ENCODE results near the gene ITGA3. TPM values are rescaled to one million over a fixed set of nuclear protein-coding genes. Genes with fewer than 3 reads are reported as not detected.

ITGA3 gene
- total RNA-seq, 1 donor from 2014 or later = 212 TPM

- ATAC-seq = no peak
- Histone ChIP-seq H3K36me3 (no peaks in the 10 kb centered on the region), H3K4me1 (peaks cover 49% of the 10 kb centered on the region), H3K27ac (no peak overlapping the region), H3K4me3 (no peak overlapping the region), H3K27me3 (no peaks in the 10 kb centered on the region), H3K9me3 (no peaks in the 10 kb centered on the region)
- TF ChIP-seq CTCF (IDR thresholded peaks at IDR 0.05) = no peak
- no peak for DNase-seq
- intact Hi-C loops (cut with DNase I) = no loop called here
Measured at GRCh38 chr17:50050431-50051032, 5.4 kb upstream of the ITGA3 start.

- no peak for DNase-seq
- Histone ChIP-seq H3K9me3 (no peaks in the 10 kb centered on the region), H3K36me3 (no peaks in the 10 kb centered on the region), H3K27me3 (no peaks in the 10 kb centered on the region), H3K27ac (peak overlapping the region; percentile 18), H3K4me1 (peaks cover 47% of the 10 kb centered on the region), H3K4me3 (no peak overlapping the region)
- TF ChIP-seq CTCF (IDR thresholded peaks at IDR 0.05) = no peak
- intact Hi-C loops (cut with DNase I) = no loop called here
- no peak for ATAC-seq
Measured at GRCh38 chr17:50051082-50051576, 4.8 kb upstream of the ITGA3 start.

- peak overlapping the region; percentile 18 for H3K27ac ChIP-seq
- no peaks in the 10 kb centered on the region for H3K36me3 ChIP-seq
- TF ChIP-seq CTCF (IDR thresholded peaks at IDR 0.05) = no peak
- ATAC-seq (no peak), DNase-seq (no peak)
- H3K27me3 ChIP-seq = no peaks in the 10 kb centered on the region
- H3K4me3 ChIP-seq = no peak overlapping the region
- H3K9me3 ChIP-seq = no peaks in the 10 kb centered on the region
- intact Hi-C loops (cut with DNase I) = no loop called here
- H3K4me1 ChIP-seq = peaks cover 45% of the 10 kb centered on the region
Measured at GRCh38 chr17:50051606-50052005, 4.3 kb upstream of the ITGA3 start.

- TF ChIP-seq CTCF (IDR thresholded peaks at IDR 0.05) = no peak
- ATAC-seq (no peak), DNase-seq (no peak)
- Histone ChIP-seq H3K27me3 (no peaks in the 10 kb centered on the region), H3K4me1 (peaks cover 41% of the 10 kb centered on the region), H3K9me3 (no peaks in the 10 kb centered on the region), H3K4me3 (no peak overlapping the region), H3K27ac (peak overlapping the region; percentile 96), H3K36me3 (no peaks in the 10 kb centered on the region)
- intact Hi-C loops (cut with DNase I) = no loop called here
Measured at GRCh38 chr17:50052241-50052796, 3.6 kb upstream of the ITGA3 start.

- DNase-seq (no peak), ATAC-seq (peak; percentile 2)
- H3K4me1 ChIP-seq = peaks cover 44% of the 10 kb centered on the region
- no peak overlapping the region for H3K4me3 ChIP-seq
- peak overlapping the region; percentile 96 for H3K27ac ChIP-seq
- TF ChIP-seq CTCF (IDR thresholded peaks at IDR 0.05) = no peak
- no peaks in the 10 kb centered on the region for H3K9me3 ChIP-seq
- H3K36me3 ChIP-seq = no peaks in the 10 kb centered on the region
- intact Hi-C loops (cut with DNase I) = no loop called here
- H3K27me3 ChIP-seq = no peaks in the 10 kb centered on the region
Measured at GRCh38 chr17:50052822-50053653, 2.9 kb upstream of the ITGA3 start.
